ENCODE data around the gene SLC8A1. TPM values are rescaled to one million over a fixed set of nuclear protein-coding genes. Genes with fewer than 3 reads are reported as not detected.

Gene SLC8A1
- total RNA-seq, 1 experiment from 2014 or later: 1.7 TPM

GRCh38 chr2:40169856-40170255 lies 282.0 kb downstream of the SLC8A1 start:
- Histone ChIP-seq H3K9ac (ENCODE audit: extremely low read depth, insufficient read length, low read length) (no peak overlapping the region), H3K23me2 (ENCODE audit: insufficient read length, low read depth, low read length, poor library complexity, severe bottlenecking) (no peaks in the 10 kb centered on the region), H4K5ac (ENCODE audit: insufficient read length, low read depth, low read length) (no peak overlapping the region), H3K4me2 (ENCODE audit: insufficient read depth, insufficient read length, low read length) (no peak overlapping the region), H3K56ac (ENCODE audit: insufficient read length, low read depth, low read length) (no peak overlapping the region), H3T11ph (ENCODE audit: low read length) (no peak overlapping the region), H3K18ac (ENCODE audit: insufficient read length, low read depth, low read length) (no peak overlapping the region), H2BK5ac (ENCODE audit: insufficient read length, low read length) (no peak overlapping the region), H4K91ac (ENCODE audit: insufficient read length, low read depth, low read length) (no peak overlapping the region), H2BK15ac (ENCODE audit: low read depth, low read length) (no peak overlapping the region), H3K79me2 (ENCODE audit: insufficient read depth, low read length) (no peaks in the 10 kb centered on the region), H2AK5ac (ENCODE audit: insufficient read length, low read length) (no peak overlapping the region), H3K23ac (ENCODE audit: insufficient read length, low read depth, low read length) (no peak overlapping the region), H2BK120ac (ENCODE audit: low read depth, low read length, poor library complexity, severe bottlenecking) (no peak overlapping the region), H3K9me3 (ENCODE audit: control insufficient read depth, low read depth, low read length) (no peaks in the 10 kb centered on the region), H4K8ac (replicated peaks; ENCODE audit: insufficient read length, low read depth, low read length) (no peak overlapping the region), H3K4me1 (ENCODE audit: insufficient read depth, low read length) (no peaks in the 10 kb centered on the region), H2BK20ac (ENCODE audit: low read depth, low read length, poor library complexity, severe bottlenecking) (no peak overlapping the region), H3K4ac (ENCODE audit: low read depth, low read length) (no peak overlapping the region), H3K27me3 (ENCODE audit: insufficient read depth, low read length) (no peaks in the 10 kb centered on the region), H2AFZ (ENCODE audit: low read length) (no peak overlapping the region), H4K20me1 (ENCODE audit: control insufficient read depth, insufficient read depth, insufficient read length) (no peaks in the 10 kb centered on the region), H3K79me1 (ENCODE audit: insufficient read depth, low read depth, low read length, poor library complexity, severe bottlenecking) (no peaks in the 10 kb centered on the region), H3K27ac (ENCODE audit: insufficient read length, low read depth, low read length) (no peak overlapping the region), H2BK12ac (ENCODE audit: insufficient read length, low read depth, low read length) (no peak overlapping the region), H3K14ac (ENCODE audit: insufficient read depth, low read length) (no peak overlapping the region)
- no peak overlapping the region for H3K4me3 Mint-ChIP-seq
- DNase-seq: no peak
- no peaks in the 10 kb centered on the region for H3K27me3 Mint-ChIP-seq (ENCODE audit: low read depth)
- TF ChIP-seq CTCF (conservative IDR thresholded peaks at IDR 0.05): no peak
- no peaks in the 10 kb centered on the region; a peak in 1 of 5 replicates for H3K9me3 Mint-ChIP-seq
- H3K27ac Mint-ChIP-seq: no peak overlapping the region
- H3K36me3 Mint-ChIP-seq (ENCODE audit: insufficient read depth in 1 of 3, low read depth in 3 of 3): no peaks in the 10 kb centered on the region; a peak in 1 of 7 replicates
- no CpG with 5 or more reads among the region's 3 CpGs for WGBS (ENCODE audit: extremely low coverage, insufficient read length, low lambda C conversion rate)
- H3K4me1 Mint-ChIP-seq: peaks cover 0 to 5% of the 10 kb centered on the region in 2 experiments; a peak in 2 of 4 replicates

Measured in H9 (cell line).